ENCODE results near the gene CSNK1D. TPM values are rescaled to one million over a fixed set of nuclear protein-coding genes. Genes with fewer than 3 reads are reported as not detected.

The CSNK1D gene
- total and polyA plus RNA-seq, 10 of the 15 experiments (the other 5 are each of a cell fraction or from before 2014, with no cell fraction given) = 5.7 to 105 (median 58.1) TPM

GRCh38 chr17:82243648-82244412 lies 29.7 kb downstream of the CSNK1D start (continued):
- peak; percentile 10 for TF ChIP-seq PBX3 (IDR thresholded peaks at IDR 0.05; ENCODE audit: insufficient replicate concordance, low read depth, low read length)
- no peak for TF ChIP-seq SREBF2 (IDR thresholded peaks at IDR 0.05; ENCODE audit: low read length)
- 0 out of 2 replicates have a peak, but pooled peaks have one; percentile 9 for TF ChIP-seq ATF2 (IDR thresholded peaks at IDR 0.05; ENCODE audit: low read length)
- TF ChIP-seq POLR2AphosphoS5 (IDR thresholded peaks at IDR 0.05; ENCODE audit: low read length) = peak; percentile 24; the same call in 1 of the 2 replicates
- no peak for TF ChIP-seq TBL1XR1 (IDR thresholded peaks at IDR 0.05; ENCODE audit: low read depth, low read length)
- no peak for TF ChIP-seq SIN3A (IDR thresholded peaks at IDR 0.05; ENCODE audit: low read depth, low read length)
- TF ChIP-seq CEBPB (IDR thresholded peaks at IDR 0.05; ENCODE audit: borderline replicate concordance in 1 of 2, low read depth in 2 of 2, low read length in 2 of 2) = no peak
- no peak for TF ChIP-seq RELA (IDR thresholded peaks at IDR 0.05; ENCODE audit: borderline replicate concordance, partially characterized antibody)
- TF ChIP-seq CBFB (IDR thresholded peaks at IDR 0.05; ENCODE audit: low read depth) = no peak
- TF ChIP-seq ZBTB33 (IDR thresholded peaks at IDR 0.05) = no peak
- no peak for TF ChIP-seq SUPT20H (IDR thresholded peaks at IDR 0.05; ENCODE audit: borderline replicate concordance, control insufficient read depth, low read depth, low read length)

Data from GM12878 (cell line).